AG09319 (cell line): ENCODE data around the gene ZPBP2.
A peak's percentile ranks its signal among the peaks of the same experiment; 100 is the strongest.
"Not testable (repeated sequence)": the region's sequence is repeated elsewhere in the genome, so short reads cannot be mapped to it uniquely, and the experiment has no call there.

Source experiments
- DNase-seq: peaks from one replicate; pipeline ENCODE4 v3.0.0-alpha.2; 2010; ENCODE audit warnings: low read depth; ENCODE audit errors: extremely low read depth
- TF ChIP-seq, protein P1 (sequence below): IDR thresholded peaks from 2 replicates; pipeline ENCODE4 v1.5.1; 2011; ENCODE audit warnings: low read depth, mild to moderate bottlenecking, inconsistent platforms, low read length, moderate library complexity

The ZPBP2 gene

DNA sequence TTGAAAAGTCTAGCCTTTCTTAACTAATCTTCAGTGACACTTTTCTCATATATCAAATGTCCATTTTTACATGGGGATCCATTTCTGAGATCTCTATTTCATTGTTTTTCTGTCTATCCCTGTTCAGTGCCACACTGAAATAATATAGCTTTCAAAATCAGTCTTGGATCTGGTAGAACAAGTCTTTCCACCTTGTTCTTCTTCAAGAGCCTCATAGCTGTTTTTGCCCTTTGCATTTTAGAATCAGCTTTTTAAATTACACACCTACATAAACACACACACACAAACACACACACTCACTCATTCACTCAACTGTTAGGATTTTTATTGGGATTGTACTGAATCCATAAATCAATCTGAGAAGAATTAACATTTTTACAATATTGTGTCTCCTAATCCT lies 31.2 kb downstream of the ZPBP2 start:
- no peak for DNase-seq
- TF ChIP-seq, protein P1, sequence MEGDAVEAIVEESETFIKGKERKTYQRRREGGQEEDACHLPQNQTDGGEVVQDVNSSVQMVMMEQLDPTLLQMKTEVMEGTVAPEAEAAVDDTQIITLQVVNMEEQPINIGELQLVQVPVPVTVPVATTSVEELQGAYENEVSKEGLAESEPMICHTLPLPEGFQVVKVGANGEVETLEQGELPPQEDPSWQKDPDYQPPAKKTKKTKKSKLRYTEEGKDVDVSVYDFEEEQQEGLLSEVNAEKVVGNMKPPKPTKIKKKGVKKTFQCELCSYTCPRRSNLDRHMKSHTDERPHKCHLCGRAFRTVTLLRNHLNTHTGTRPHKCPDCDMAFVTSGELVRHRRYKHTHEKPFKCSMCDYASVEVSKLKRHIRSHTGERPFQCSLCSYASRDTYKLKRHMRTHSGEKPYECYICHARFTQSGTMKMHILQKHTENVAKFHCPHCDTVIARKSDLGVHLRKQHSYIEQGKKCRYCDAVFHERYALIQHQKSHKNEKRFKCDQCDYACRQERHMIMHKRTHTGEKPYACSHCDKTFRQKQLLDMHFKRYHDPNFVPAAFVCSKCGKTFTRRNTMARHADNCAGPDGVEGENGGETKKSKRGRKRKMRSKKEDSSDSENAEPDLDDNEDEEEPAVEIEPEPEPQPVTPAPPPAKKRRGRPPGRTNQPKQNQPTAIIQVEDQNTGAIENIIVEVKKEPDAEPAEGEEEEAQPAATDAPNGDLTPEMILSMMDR: no peak

DNA sequence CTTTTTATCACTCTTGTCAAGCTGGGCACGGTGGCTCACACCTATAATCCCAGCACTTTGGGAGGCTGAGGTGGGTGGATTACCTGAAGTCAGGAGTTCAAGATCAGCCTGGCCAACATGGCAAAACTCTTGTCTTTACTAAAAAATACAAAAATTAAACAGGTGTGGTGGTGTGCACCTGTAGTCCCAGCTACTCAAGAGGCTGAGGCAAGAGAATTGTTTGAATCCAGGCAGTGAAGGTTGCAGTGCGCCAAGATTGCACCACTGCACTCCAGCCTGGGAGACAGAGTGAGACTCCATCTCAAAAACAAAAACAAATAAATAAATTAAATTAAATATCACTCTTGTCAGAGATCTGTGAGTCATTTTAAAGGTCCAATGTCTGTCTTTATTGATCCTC lies 34.0 kb downstream of the ZPBP2 start:
- not testable (repeated sequence) for DNase-seq

DNA sequence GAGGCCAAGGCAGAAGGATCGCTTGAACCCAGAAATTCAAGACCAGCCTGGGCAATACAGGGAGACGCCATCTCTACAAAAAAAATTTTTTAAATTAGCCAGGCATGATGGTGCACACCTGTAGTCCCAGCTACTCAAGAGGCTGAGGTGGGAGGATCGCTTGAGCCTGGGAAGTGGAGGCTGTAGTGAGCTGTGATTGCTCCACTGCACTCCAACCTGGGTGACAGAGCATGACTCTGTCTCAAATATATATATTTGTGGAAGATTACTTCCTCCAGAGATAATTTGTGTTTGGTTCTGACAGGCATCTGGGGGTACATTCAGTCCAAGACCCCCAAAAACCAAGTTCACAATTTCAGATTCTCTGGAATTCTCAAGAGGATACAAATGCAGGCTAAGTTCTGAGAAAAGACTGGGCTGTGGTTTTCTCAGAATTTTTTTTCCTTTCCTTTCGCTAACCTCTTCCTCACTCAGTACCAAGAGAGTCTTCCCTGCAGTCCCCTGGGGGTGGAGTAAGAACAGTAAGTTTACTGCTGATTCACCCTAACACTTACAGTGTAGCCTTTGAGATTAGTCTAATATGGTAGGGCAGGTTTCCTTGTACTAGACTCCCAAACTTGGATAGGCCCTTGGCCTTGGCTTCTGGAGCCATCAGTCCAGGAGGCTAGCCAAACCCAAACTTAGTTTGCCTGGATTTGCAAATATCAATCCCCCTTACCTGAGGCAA lies 35.3 kb downstream of the ZPBP2 start:
- TF ChIP-seq, protein P1: no peak
- DNase-seq: no peak

DNA sequence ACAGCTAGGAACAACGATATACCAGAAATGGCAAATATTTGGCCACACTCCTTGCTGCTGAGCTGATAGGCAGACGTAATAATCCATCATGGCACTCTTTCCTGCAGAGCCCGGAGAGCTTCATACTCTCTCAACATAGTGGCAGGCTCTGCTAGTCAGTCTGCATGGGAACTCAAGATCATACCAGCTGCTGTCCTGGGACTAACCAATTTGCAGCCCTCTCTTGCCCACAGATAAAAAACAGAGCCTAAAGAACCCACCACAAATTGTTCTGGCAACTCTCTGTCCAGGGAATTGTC lies 36.9 kb downstream of the ZPBP2 start:
- TF ChIP-seq, protein P1: no peak

DNA sequence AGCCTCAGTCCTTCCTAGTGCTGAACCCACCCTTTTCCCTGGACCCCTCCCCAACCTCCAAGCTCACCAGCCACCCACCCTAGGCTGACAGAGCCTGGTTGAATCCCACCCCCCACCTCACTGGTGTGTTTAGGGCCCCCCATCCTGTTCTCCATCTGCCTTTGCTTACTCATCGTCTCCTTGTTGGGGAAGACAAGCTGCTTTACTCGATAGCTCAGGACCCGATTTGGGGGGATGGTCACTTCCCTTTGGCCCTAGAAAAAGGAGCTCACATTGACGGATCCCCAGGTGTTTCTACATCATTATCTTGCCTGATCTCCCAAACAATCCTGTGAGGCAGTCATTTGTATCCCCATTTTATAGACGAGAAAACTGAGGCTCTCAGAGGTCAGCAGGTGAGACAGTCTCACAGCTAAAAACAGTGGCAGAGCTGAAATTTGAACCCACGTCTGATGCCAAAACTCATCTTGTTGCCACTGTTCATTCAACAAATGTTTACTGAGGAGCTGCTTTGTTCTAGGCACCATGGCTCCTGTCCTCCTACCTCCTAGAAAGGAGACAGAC lies 40.9 kb downstream of the ZPBP2 start:
- TF ChIP-seq, protein P1: no peak
- DNase-seq: no peak

More for the DNA sequence above, 36.9 kb downstream of the ZPBP2 start:
- no peak for DNase-seq

DNA sequence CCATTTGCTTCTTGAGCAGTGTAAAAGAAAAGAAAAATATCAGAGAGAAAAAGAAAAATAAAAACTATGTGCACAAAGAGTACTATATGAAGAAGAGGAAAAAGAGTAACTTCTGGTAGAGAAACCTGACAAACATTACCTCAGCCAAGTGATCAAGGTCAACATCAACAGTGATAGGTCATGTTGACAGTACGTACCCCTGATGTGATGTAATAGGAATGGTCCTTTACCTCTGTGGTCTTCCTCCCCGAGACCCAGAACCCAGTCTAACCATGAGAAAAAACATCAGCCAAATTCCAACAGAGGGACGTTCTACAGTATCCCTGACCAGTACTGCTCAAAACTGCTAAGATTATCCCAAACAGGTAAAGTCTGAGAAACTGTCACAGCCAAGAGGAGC lies 46.0 kb downstream of the ZPBP2 start:
- no peak for DNase-seq
- TF ChIP-seq, protein P1: no peak

DNA sequence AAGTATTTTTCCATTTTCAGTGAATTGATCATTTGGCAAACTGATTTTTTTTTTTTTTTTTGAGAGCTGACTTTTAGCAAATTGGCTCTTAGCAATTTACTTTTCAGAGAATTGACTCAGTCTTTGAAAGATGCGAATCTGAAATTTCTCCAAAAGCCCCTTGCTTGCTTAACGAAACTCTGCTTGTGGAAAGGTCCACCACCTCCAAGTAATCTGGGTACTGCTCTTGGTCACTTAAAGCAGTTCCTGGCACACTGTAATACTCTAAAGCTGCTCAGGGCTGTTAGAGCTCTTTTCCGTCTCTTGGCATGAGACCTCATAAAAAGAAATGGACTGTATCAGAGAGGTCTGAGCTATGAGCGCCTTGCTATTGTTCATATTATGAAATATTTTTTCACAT lies 47.6 kb downstream of the ZPBP2 start:
- TF ChIP-seq, protein P1: no peak
- no peak for DNase-seq

DNA sequence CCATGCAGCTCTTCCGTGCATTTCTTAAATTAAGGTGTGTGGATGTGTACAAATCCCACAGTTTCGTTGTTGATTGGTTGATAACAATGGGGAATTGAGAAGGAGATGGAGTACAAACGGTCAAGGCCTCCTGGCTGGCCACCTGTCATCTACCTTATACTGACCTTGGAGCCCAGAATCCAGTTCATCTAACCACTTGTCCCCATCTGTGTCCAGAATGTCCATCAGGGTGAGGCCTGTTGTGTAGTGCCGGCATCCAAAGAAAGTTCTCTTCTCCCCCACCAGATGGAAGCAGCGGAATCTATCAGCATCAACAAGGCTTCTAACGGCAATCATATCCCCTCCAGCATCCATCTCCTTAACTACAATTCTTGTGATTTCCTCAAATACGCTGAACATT lies 48.9 kb downstream of the ZPBP2 start:
- no peak for DNase-seq
- TF ChIP-seq, protein P1: peak; percentile 17
